Heart right ventricle (tissue), 16 donors: ENCODE results near the gene ZNF217. TPM values are rescaled to one million over a fixed set of nuclear protein-coding genes. Genes with fewer than 3 reads are reported as not detected.
"Not testable (repeated sequence)": the region's sequence is repeated elsewhere in the genome, so short reads cannot be mapped to it uniquely, and the experiment has no call there.

Source experiments
- ATAC-seq, 8 donors: fragments of 200-7000 bp; cut with Tn5 transposase; one replicate each; pipeline ENCODE4 v1.9.1; 2020; ENCODE audit warnings: mild to moderate bottlenecking in 8 of 8, moderate library complexity in 8 of 8, moderate number of reproducible peaks in 1 of 8
- DNase-seq, 2 donors: peaks; one replicate each; pipeline ENCODE4 v3.0.0-alpha.2; 2020
- H3K27ac ChIP-seq, 10 donors: fragments of 200-600 bp; sonication (generic) in 2 of 10; one replicate each; pipeline versions ENCODE4 v1.5.0 to v1.8.0; 2020 to 2022; ENCODE audit warnings: mild to moderate bottlenecking in 3 of 10
- H3K27me3 ChIP-seq, 7 donors: fragments of 200-600 bp; one replicate each; pipeline ENCODE4 v1.8.0; 2021 to 2022; ENCODE audit warnings: mild to moderate bottlenecking in 2 of 7
- H3K36me3 ChIP-seq, 9 donors: fragments of 200-600 bp; sonication (generic) in 1 of 9; one replicate each; pipeline versions ENCODE4 v1.5.0 to v1.8.0; 2020 to 2022; ENCODE audit warnings: mild to moderate bottlenecking in 2 of 9
- H3K4me1 ChIP-seq, 9 donors: fragments of 200-600 bp; sonication (generic) in 1 of 9; one replicate each; pipeline versions ENCODE4 v1.5.0 to v1.8.0; 2020 to 2022; ENCODE audit warnings: mild to moderate bottlenecking in 4 of 9
- H3K4me3 ChIP-seq, 10 donors: fragments of 200-600 bp; sonication (generic) in 2 of 10; one replicate each; pipeline versions ENCODE4 v1.5.0 to v1.8.0; 2020 to 2022; ENCODE audit warnings: mild to moderate bottlenecking in 7 of 10, moderate library complexity in 2 of 10
- H3K9me3 ChIP-seq, 11 donors: fragments of 200-600 bp in 10 of 11; sonication (generic) in 2 of 11; one replicate each; pipeline versions ENCODE4 v1.5.0 to v1.8.0; 2013 to 2022; ENCODE audit warnings: mild to moderate bottlenecking in 2 of 11, control low read depth in 1 of 11, moderate library complexity in 1 of 11
- WGBS, 2 donors: extraction: QIAGEN DNeasy Blood & Tissue Kit; methylation state at CpG; one replicate each; pipeline ENCODE4 v1.1.7; 2013; ENCODE audit warnings: inconsistent platforms in 1 of 2; 5-methylcytosine and 5-hydroxymethylcytosine counted together
- intact Hi-C, 10 donors: fragments of 100-400 bp; cut with DNase I; formaldehyde crosslinking; loops; one replicate each; pipeline versions ENCODE4 v1.11.1 to v1.14.2; 2022
- polyA plus RNA-seq, 2 donors: library from polyadenylated mRNA; stranded (reverse); fragments of 200-250 nt; gene quantifications; one replicate each; pipeline ENCODE4 v1.2.3, GENCODE V29; 2013
- total RNA-seq, 10 donors: library from RNA; stranded (reverse); fragmentation: NEBNext Ultra II Directional in 3 of 10; extraction: Animal tissue kit (Norgen Biotek cat#: 25700) in 3 of 10; gene quantifications; one replicate each; pipeline versions ENCODE4 v1.2.1 to v1.2.4, GENCODE V29; 2021 to 2023
- TF ChIP-seq, protein P1 (sequence below), 9 donors: fragments of 200-600 bp; sonication (generic) in 2 of 9; IDR thresholded peaks; one replicate each; pipeline versions ENCODE4 v1.5.0 to v1.8.0; 2021 to 2022; ENCODE audit warnings: antibody characterized with exemption in 9 of 9, mild to moderate bottlenecking in 5 of 9, moderate library complexity in 1 of 9
- donor health status: Arrhythmogenic right ventricular cardiomyopathy.
- donor health status: ischemic (EF 13 %, LVEDD 7.1; RV severe dilation, severe dysfunction).
- donor health status: healthy with polysubstance abuse.
- donor health status: DM: no; HTN: yes; CAD: no.
- donor health status: DM: no; HTN: no; CAD: no.
- donor health status: ischemic (EF 25% LVEDD 6.9; RV normal size, moderate dysfunction).
- donor health status: ischemic (EF 25% LVEDD 5.7; RV mildly dilated, moderate dysfunction).
- donor health status: healthy.
- donor health status: DM: yes; HTN: yes; CAD: no.
- donor health status: Ischemic cardiomyopathy.
- donor health status: ischemic (EF 35%, LVEDD 5.7; RV mildly dilated, moderate dysfunction).
- donor health status: nonischemic (EF 11% LVEDD 7.7; RV severe dilation, severe dysfunction).
- donor health status: DM: yes; HTN: yes; CAD: no.
- donor health status: PGD.
- donor health status: ischemic (EF 29% LVEDD 5.4; RV normal size, mild dysfunction).
- donor health status: nonischemic (EF 23%, LVEDD 6.1; RV moderate dilation, normal function).

ZNF217 gene
- total and polyA plus RNA-seq, 12 donors: 3.3 to 18.4 (median 8.2) TPM

DNA sequence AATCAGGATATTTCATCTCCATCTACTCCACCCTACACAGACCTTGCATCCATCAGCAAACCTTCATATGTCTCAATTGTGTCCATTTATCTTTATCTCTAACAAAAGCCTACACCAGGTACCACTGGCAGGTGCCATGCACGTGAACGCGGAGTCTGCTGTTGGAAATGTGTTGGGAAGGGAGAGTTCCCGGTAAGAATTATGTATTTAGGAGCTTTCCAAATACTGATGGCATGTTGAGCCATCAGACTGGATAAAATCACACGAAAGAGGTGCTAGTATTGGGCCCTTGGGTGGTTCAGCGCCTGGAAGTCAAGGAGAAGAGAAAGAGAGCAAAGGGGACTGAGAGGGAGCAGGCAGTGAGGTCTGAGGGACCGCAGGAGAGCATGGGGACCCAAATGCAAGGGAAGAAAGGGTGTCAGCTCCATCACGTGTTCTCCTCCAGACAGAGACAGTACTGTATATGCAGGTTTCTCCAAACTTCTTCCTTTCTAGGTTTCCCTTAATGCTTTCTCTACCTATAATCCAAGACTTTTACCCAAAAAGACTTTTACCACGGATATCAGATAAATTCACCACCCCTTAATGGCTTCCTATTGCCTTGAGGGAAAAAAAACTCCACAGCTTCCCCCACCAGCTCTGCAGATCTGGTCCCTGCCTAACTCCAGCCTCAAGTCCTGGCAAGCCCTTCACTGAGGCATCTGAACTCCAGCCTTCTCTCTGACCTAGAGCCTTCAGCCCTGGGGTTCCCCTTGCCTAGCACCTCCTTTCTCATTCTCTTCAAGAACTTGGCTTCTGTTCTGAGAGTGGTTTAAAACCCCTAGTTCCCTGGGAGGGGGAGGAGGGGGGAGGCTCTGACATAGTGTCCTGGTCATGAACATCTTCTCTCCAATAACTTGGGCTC, 4.8 kb upstream of the ZNF217 start:
- TF ChIP-seq, protein P1, sequence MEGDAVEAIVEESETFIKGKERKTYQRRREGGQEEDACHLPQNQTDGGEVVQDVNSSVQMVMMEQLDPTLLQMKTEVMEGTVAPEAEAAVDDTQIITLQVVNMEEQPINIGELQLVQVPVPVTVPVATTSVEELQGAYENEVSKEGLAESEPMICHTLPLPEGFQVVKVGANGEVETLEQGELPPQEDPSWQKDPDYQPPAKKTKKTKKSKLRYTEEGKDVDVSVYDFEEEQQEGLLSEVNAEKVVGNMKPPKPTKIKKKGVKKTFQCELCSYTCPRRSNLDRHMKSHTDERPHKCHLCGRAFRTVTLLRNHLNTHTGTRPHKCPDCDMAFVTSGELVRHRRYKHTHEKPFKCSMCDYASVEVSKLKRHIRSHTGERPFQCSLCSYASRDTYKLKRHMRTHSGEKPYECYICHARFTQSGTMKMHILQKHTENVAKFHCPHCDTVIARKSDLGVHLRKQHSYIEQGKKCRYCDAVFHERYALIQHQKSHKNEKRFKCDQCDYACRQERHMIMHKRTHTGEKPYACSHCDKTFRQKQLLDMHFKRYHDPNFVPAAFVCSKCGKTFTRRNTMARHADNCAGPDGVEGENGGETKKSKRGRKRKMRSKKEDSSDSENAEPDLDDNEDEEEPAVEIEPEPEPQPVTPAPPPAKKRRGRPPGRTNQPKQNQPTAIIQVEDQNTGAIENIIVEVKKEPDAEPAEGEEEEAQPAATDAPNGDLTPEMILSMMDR (IDR thresholded peaks at IDR 0.05): no peak
- WGBS, 2 donors: 90 to 92% methylated on average over 9 of the region's 9 CpGs
- no peaks in the 10 kb centered on the region for H3K9me3 ChIP-seq
- DNase-seq (no peak), ATAC-seq (no peak)
- no peaks in the 10 kb centered on the region for H3K27me3 ChIP-seq
- peak overlapping the region in 1 of 10 donors; percentile 40 for H3K27ac ChIP-seq
- no peaks in the 10 kb centered on the region for H3K36me3 ChIP-seq
- intact Hi-C loops: no loop called here
- H3K4me1 ChIP-seq: peaks cover 0 to 51% (median 12%) of the 10 kb centered on the region in 9 donors
- no peak overlapping the region for H3K4me3 ChIP-seq

- TF ChIP-seq, protein P1 (IDR thresholded peaks at IDR 0.05): no peak
- Histone ChIP-seq H3K4me3 (no peak overlapping the region), H3K4me1 (peaks cover 0 to 51% (median 12%) of the 10 kb centered on the region in 9 donors), H3K36me3 (no peaks in the 10 kb centered on the region), H3K9me3 (no peaks in the 10 kb centered on the region), H3K27ac (peak overlapping the region in 4 of 10 donors; percentile 100), H3K27me3 (no peaks in the 10 kb centered on the region)
- 76 to 82% methylated on average over 4 of the region's 4 CpGs for whole genome bisulfite sequencing, 2 donors
- DNase-seq (no peak), ATAC-seq (no peak)
- intact Hi-C loops: no loop called here
These were observed 4.0 kb upstream of the ZNF217 start for GRCh38 chr20:53597521-53598120.

DNA sequence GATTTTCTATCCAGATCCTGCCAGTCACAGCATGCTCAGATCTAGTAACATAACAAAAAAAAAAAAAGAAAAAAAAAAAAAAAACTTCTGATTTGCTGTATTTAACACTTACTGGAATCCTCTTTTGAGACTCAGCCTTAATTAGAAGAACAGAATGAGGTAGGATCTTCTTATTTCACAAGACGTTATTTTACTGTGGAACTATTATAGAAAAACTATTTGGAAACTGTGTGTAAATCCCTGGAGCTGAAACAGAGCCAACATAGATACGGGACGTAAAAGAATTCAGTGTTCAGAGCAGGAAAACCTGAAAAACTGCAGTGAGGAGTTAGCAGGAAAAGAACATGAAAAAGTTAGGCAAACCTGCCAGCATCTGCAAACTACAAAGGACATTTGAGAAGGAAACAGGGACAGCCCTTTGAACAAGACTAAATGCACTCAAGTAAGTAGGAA, 3.4 kb upstream of the ZNF217 start:
- peak overlapping the region in 6 of 10 donors; percentile 35 to 100 (median 100) for H3K27ac ChIP-seq
- H3K4me1 ChIP-seq: peaks cover 0 to 51% (median 12%) of the 10 kb centered on the region in 9 donors
- H3K27me3 ChIP-seq: no peaks in the 10 kb centered on the region
- no peak for ATAC-seq
- TF ChIP-seq, protein P1 (IDR thresholded peaks at IDR 0.05): no peak
- H3K9me3 ChIP-seq: no peaks in the 10 kb centered on the region
- no peaks in the 10 kb centered on the region for H3K36me3 ChIP-seq
- peak overlapping the region in 1 of 10 donors; percentile 1 for H3K4me3 ChIP-seq
- intact Hi-C loops: no loop called here
- DNase-seq: no peak
- 33 to 55% methylated on average over 3 of the region's 3 CpGs for WGBS, 2 donors

DNA sequence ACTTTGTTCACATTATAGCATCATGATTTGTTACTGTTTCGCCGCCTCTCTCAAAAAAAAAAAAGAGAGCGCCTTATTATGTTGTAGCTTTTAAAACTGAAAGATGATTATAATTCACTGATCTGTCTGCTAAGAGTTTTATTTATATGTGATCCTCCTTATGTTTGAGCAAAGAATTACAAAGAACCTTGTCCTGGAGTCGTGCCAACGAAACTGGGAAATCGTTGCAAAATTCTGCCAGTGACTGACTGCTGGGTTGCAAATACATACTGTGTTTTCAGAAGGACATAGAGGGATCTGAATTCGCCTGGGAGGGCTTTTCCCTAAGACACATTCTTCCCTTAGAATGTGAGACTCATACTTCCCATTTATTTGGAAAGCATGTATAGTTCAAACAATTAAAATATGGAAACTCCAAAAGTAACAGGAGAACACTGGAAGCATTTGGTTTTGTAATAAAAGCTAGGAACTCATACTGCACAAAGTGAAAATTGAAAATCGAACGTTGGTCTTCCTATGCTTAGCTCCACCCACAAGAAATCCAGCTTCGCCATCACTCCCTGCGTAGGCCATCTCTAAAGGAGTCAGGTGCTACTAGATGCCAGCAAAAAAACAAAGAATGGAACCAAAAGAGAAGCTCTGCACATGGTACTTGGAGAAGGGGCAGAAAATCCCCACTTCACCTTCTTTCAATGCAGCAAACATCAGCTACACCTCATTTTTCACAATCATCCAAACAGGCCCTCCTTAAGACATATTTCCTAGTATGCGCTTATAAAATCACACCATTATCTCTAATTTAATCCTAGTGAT, 2.8 kb upstream of the ZNF217 start:
- H3K9me3 ChIP-seq, ATAC-seq, intact Hi-C loops, DNase-seq, H3K27me3 ChIP-seq, H3K36me3 ChIP-seq: not testable (repeated sequence)
- peaks cover 0 to 51% (median 15%) of the 10 kb centered on the region in 9 donors for H3K4me1 ChIP-seq
- WGBS, 2 donors: 50 to 60% methylated on average over 12 of the region's 12 CpGs
- peak overlapping the region in 7 of 10 donors; percentile 13 to 100 (median 100) for H3K27ac ChIP-seq
- peak overlapping the region in 3 of 10 donors; percentile 1 to 10 (median 7) for H3K4me3 ChIP-seq

GRCh38 chr20:53595742-53596141, 2.1 kb upstream of the ZNF217 start:
- not testable (repeated sequence) for ATAC-seq, DNase-seq, H3K9me3 ChIP-seq, H3K36me3 ChIP-seq, H3K27me3 ChIP-seq
- WGBS, 2 donors: 48 to 63% methylated on average over 3 of the region's 3 CpGs
- peak overlapping the region in 1 of 10 donors; percentile 93 for H3K4me3 ChIP-seq
- H3K4me1 ChIP-seq: peaks cover 0 to 54% (median 17%) of the 10 kb centered on the region in 9 donors
- intact Hi-C loops: loop anchor here in 1 of 10 donors (2.0 kb wide), 1 partner anchor 57 kb away; no protein-coding TSS in a partner anchor
- H3K27ac ChIP-seq: peak overlapping the region in 9 of 10 donors; percentile 97 to 100 (median 99)
